Kidney (tissue), 14 donors: ENCODE data around the gene GMDS. TPM values are rescaled to one million over a fixed set of nuclear protein-coding genes. Genes with fewer than 3 reads are reported as not detected.

ENCODE experiments used
- DNase-seq, 5 donors: peaks; one replicate each; pipeline ENCODE4 v3.0.0-alpha.2; 2013 to 2020
- FAIRE-seq: peaks from 2 replicates; lab custom pipeline; 2012; peaks lifted over from hg19 to GRCh38; lab: Jason Lieb, UNC
- H3K27ac ChIP-seq, 2 donors: one replicate each; pipeline ENCODE4 v1.7.0; 2013; ENCODE audit warnings: low read depth in 2 of 2, low read length in 2 of 2, inconsistent platforms in 1 of 2
- H3K27me3 ChIP-seq: one replicate; pipeline ENCODE4 v1.7.1; 2013; ENCODE audit warnings: low read length, inconsistent platforms; ENCODE audit not compliant: control insufficient read depth, insufficient read depth
- H3K36me3 ChIP-seq, 3 donors: one replicate each; pipeline versions ENCODE4 v1.7.0 to v1.7.1; 2013; ENCODE audit warnings: low read length in 3 of 3, control low read depth in 1 of 3, inconsistent platforms in 1 of 3; ENCODE audit not compliant: insufficient read depth in 3 of 3, control insufficient read depth in 2 of 3
- H3K4me1 ChIP-seq, 3 donors: one replicate each; pipeline versions ENCODE4 v1.7.0 to v1.7.1; 2013; ENCODE audit warnings: low read length in 3 of 3, inconsistent platforms in 1 of 3, low read depth in 1 of 3; ENCODE audit not compliant: control insufficient read depth in 2 of 3, insufficient read depth in 2 of 3
- H3K4me3 ChIP-seq, 3 donors: one replicate each; pipeline versions ENCODE4 v1.7.0 to v1.8.1; 2013; ENCODE audit warnings: low read length in 3 of 3, control low read depth in 1 of 3, inconsistent platforms in 1 of 3
- H3K9ac ChIP-seq, 3 donors: one replicate each; pipeline versions ENCODE4 v1.7.0 to v1.7.1; 2013; ENCODE audit warnings: low read length in 3 of 3, control low read depth in 1 of 3, inconsistent platforms in 1 of 3
- H3K9me3 ChIP-seq, 3 donors: one replicate each; pipeline versions ENCODE4 v1.7.0 to v1.7.1; 2013; ENCODE audit warnings: low read length in 3 of 3, control low read depth in 1 of 3, inconsistent platforms in 1 of 3; ENCODE audit not compliant: control insufficient read depth in 2 of 3, insufficient read depth in 1 of 3
- CTCF ChIP-seq: IDR thresholded peaks from 3 replicates; pipeline ENCODE4 v1.5.1; 2012; ENCODE audit warnings: mild to moderate bottlenecking, moderate library complexity, borderline replicate concordance; ENCODE audit not compliant: insufficient read depth; ENCODE audit errors: extremely low read depth
- intact Hi-C: fragments of 100-400 bp; cut with DNase I; formaldehyde crosslinking; loops from one replicate; pipeline ENCODE4 v1.11.1; 2022
- polyA plus RNA-seq: library from polyadenylated mRNA; stranded (reverse); fragments of 350-450 nt; fragmentation: Illumina TruSeq; extraction: RNeasy Lipid Tissue Mini Kit (QIAGEN cat#74804); gene quantifications from one replicate; pipeline ENCODE4 v1.2.3, GENCODE V29; 2014; ENCODE audit warnings: low read depth, low replicate concordance; ENCODE audit not compliant: insufficient read depth
- total RNA-seq: library from RNA; stranded (reverse); fragmentation: NEBNext Ultra II Directional; extraction: Animal tissue kit (Norgen Biotek cat#: 25700); gene quantifications from one replicate; pipeline ENCODE4 v1.2.1, GENCODE V29; 2021
- donor health status: control.
- donor health status: control.
- donor health status: control.
- donor health status: control.
- donor health status: control.
- donor health status: DM: yes; HTN: yes; CAD: no.
- donor health status: Normal renal cell carcinoma (clear cell type).

Gene GMDS
- total and polyA plus RNA-seq, 2 donors from 2014 or later = 49.6 to 63.7 TPM

- TF ChIP-seq CTCF = no peak
- H3K27me3 ChIP-seq = no peaks in the 10 kb centered on the region
- H3K4me3 ChIP-seq = no peak overlapping the region
- H3K36me3 ChIP-seq = no peaks in the 10 kb centered on the region
- no peaks in the 10 kb centered on the region for H3K9me3 ChIP-seq
- FAIRE-seq (no peak), DNase-seq (no peak)
- no peak overlapping the region for H3K9ac ChIP-seq
- intact Hi-C loops = no loop called here
- peaks cover 0 to 11% (median 2%) of the 10 kb centered on the region in 3 donors for H3K4me1 ChIP-seq
- no peak overlapping the region for H3K27ac ChIP-seq
Observed at GRCh38 chr6:2183246-2183645, 62.2 kb downstream of the GMDS start.

DNA sequence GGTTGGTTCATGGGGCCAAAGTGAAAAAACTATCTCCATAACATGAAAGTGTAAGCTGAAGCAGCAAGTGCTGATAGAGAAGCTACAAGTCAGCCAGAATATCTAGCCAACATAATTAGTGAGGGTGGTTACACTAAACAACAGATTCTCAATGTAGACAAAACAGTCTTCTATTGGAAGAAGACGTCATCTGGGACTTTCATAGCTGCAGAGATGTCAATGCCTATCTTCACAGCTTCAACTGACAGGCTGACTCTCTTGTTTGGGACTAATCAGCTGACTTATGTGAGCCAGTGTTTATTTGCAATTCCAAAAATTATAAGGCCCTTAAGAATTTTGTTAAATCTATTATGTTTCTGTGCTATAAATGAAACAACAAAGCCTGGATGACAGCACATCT is 63.2 kb downstream of the GMDS start:
- Histone ChIP-seq H3K4me3 (no peak overlapping the region), H3K27me3 (no peaks in the 10 kb centered on the region), H3K9me3 (no peaks in the 10 kb centered on the region), H3K27ac (no peak overlapping the region), H3K9ac (no peak overlapping the region), H3K36me3 (no peaks in the 10 kb centered on the region), H3K4me1 (peaks cover 0 to 4% (median 2%) of the 10 kb centered on the region in 3 donors)
- no peak for DNase-seq
- intact Hi-C loops = no loop called here
- FAIRE-seq = no peak
- TF ChIP-seq CTCF = no peak

GRCh38 chr6:2181567-2181966 is 63.8 kb downstream of the GMDS start:
- Histone ChIP-seq H3K36me3 (no peaks in the 10 kb centered on the region), H3K9me3 (no peaks in the 10 kb centered on the region), H3K27me3 (no peaks in the 10 kb centered on the region), H3K4me3 (peak overlapping the region in 1 of 3 donors; percentile 15), H3K27ac (no peak overlapping the region), H3K9ac (no peak overlapping the region), H3K4me1 (peaks cover 0 to 4% (median 2%) of the 10 kb centered on the region in 3 donors)
- FAIRE-seq (peak; percentile 30), DNase-seq (peak in 2 of 5 donors; percentile 35 to 50)
- no peak for TF ChIP-seq CTCF
- intact Hi-C loops = no loop called here

- H3K9ac ChIP-seq = no peak overlapping the region
- H3K27ac ChIP-seq = no peak overlapping the region
- intact Hi-C loops = no loop called here
- FAIRE-seq = no peak
- no peaks in the 10 kb centered on the region for H3K9me3 ChIP-seq
- no peak overlapping the region for H3K4me3 ChIP-seq
- no peaks in the 10 kb centered on the region for H3K27me3 ChIP-seq
- no peak for TF ChIP-seq CTCF
- H3K4me1 ChIP-seq = peaks cover 0 to 4% (median 2%) of the 10 kb centered on the region in 3 donors
- DNase-seq = no peak
- H3K36me3 ChIP-seq = no peaks in the 10 kb centered on the region
Observed at GRCh38 chr6:2179950-2180349, 65.5 kb downstream of the GMDS start.
